HEK293 (cell line): ENCODE data around the gene SGCB.

ENCODE experiments used
- SP2 ChIP-seq: fragments of 450-650 bp; formaldehyde crosslinking; IDR thresholded peaks from 2 replicates; pipeline ENCODE4 v1.5.1; 2016; ENCODE audit warnings: missing biosample characterization, missing genetic modification characterization
- ZNF449 ChIP-seq: fragments of 450-650 bp; formaldehyde crosslinking; IDR thresholded peaks from 2 replicates; pipeline ENCODE4 v1.5.1; 2017; ENCODE audit warnings: missing biosample characterization, mild to moderate bottlenecking, missing genetic modification characterization, moderate library complexity
- ZNF600 ChIP-seq: fragments of 450-650 bp; formaldehyde crosslinking; IDR thresholded peaks from 2 replicates; pipeline ENCODE4 v1.5.1; 2016; ENCODE audit warnings: missing biosample characterization, missing genetic modification characterization
- TF ChIP-seq, protein P1 (sequence below): fragments of 450-650 bp; formaldehyde crosslinking; IDR thresholded peaks from 2 replicates; pipeline ENCODE4 v1.5.1; 2016; ENCODE audit warnings: missing biosample characterization, missing genetic modification characterization

GRCh38 chr4:52069571-52069970, 31.5 kb upstream of the SGCB start:
- TF ChIP-seq, protein P1, sequence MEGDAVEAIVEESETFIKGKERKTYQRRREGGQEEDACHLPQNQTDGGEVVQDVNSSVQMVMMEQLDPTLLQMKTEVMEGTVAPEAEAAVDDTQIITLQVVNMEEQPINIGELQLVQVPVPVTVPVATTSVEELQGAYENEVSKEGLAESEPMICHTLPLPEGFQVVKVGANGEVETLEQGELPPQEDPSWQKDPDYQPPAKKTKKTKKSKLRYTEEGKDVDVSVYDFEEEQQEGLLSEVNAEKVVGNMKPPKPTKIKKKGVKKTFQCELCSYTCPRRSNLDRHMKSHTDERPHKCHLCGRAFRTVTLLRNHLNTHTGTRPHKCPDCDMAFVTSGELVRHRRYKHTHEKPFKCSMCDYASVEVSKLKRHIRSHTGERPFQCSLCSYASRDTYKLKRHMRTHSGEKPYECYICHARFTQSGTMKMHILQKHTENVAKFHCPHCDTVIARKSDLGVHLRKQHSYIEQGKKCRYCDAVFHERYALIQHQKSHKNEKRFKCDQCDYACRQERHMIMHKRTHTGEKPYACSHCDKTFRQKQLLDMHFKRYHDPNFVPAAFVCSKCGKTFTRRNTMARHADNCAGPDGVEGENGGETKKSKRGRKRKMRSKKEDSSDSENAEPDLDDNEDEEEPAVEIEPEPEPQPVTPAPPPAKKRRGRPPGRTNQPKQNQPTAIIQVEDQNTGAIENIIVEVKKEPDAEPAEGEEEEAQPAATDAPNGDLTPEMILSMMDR (tag by site-specific recombination) = no peak
- TF ChIP-seq SP2 (tag by site-specific recombination) (no peak), ZNF600 (tag by site-specific recombination) (no peak), ZNF449 (tag by site-specific recombination) (no peak)
